GM21447 (cell line): ENCODE results near the gene MRPL21.
A peak's percentile ranks its signal among the peaks of the same experiment; 100 is the strongest.
"Not testable (repeated sequence)": the region's sequence is repeated elsewhere in the genome, so short reads cannot be mapped to it uniquely, and the experiment has no call there.

Source experiments
- ATAC-seq: cut with Tn5 transposase; IDR thresholded peaks from one replicate; pipeline ENCODE4 v1.9.1; 2021; ENCODE audit not compliant: unreplicated experiment

Gene MRPL21

DNA sequence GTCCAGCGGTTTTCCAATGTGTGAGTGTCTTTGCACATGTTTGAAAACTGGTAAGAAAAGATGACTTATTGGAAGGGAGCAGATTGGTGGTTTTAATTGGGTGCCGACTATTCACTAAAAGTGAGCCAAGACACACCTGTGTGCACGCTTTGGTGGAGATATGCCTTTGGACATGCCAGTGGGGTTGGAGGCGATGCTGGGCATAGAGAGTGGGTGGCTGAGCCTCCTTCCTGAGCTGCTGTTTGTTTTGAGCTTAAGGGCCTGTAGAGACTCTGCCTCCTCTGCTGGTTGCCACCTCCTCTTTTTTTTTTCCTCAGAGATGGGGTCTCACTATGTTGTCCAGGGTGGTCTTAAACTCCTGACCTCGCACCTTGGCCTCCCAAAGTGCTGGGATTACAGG lies 9.6 kb upstream of the MRPL21 start:
- ATAC-seq: no peak

DNA sequence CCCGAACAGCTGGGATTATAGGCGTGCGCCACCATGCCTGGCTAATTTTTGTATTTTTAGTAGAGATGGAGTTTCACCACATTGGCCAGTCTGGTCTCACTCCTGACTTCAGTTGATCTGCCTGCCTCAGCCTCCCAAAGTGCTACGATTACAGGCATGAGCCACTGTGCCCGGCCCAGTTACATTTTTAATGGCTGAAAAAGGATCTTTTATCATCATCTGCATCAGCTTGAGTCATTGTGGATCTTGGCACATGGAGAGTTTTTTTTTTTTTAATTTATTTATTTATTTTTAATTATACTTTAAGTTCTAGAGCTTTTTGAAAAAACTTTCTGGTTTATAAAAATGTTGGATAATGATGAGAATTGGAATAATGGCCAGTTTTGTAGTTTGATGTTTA lies 8.6 kb upstream of the MRPL21 start:
- no peak for ATAC-seq

DNA sequence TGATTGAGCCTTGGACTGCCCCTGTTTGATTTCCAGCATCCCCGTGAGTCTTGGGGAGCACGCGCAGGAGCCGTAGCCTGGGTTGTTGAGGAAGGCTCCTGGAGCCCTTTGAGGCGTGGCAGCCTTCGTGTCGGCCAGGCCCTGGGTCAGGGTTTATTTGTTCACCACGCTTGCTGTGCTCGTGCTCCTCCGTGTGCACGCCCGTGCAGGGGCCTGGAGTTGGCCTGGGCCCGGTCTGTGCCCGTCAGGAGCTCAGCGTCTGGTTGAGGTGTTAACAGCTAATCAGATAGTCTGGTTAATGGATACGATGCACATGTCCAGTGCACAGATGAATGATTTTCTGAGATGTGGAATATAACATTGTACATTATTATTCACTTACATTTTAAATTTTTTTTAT lies 8.1 kb upstream of the MRPL21 start:
- ATAC-seq: no peak

DNA sequence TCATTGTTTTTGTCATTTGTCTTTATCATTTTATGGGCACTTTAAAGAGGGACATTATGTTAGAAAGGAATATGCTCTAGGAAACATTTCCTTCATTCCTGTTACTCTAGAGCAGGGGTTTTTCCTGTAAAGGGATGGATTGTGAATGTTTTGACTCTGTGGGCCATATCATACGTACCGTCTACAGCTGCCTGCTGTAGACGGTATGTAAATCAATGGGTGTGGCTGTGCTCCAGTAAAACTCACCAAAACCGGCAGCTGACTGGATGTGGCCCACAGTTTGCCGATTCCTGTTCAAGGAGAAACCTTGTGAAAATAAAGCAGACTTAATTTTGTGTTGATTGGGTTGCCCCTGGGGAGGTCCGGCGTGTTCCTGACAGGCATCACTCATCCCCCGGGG lies 7.3 kb upstream of the MRPL21 start:
- ATAC-seq: no peak

- no peak for ATAC-seq
These were observed 4.6 kb upstream of the MRPL21 start for GRCh38 chr11:68908273-68908672.

- ATAC-seq: no peak
These were observed 2.1 kb upstream of the MRPL21 start for GRCh38 chr11:68905421-68906360.

DNA sequence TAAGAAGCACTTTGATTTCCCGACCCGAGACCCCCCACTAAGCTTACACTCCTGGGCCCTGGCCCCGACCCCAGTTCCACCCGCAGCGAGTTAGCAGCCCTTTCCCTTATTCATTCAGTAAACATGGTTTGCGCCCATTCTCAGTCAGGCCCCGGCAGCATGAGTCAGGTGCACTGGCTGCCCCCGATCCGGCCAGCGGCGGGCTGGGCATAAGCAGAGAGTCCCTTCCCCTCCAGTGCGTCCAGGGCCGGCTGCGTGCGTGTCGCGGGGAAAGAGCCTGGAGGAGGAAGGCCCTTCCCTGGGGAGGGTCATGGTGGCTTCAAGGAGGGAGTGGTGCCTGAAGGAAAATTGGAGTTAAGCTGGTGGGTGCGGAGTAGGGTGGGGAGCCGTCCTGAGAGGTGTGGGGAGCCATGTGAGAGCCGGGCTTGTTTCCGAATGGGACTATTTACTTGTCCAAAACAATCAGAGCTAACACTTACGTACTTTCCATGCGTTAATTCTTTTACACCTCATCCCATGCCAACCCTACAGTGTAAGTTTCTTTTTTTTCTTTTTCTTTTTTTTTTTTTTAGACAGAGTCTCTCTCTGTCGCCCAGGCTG lies 716 bp upstream of the MRPL21 start:
- peak; percentile 24 for ATAC-seq

GRCh38 chr11:68900835-68901381 lies 2.7 kb downstream of the MRPL21 start:
- ATAC-seq: no peak

- ATAC-seq: no peak
These were observed 6.2 kb downstream of the MRPL21 start for GRCh38 chr11:68897441-68897840.

DNA sequence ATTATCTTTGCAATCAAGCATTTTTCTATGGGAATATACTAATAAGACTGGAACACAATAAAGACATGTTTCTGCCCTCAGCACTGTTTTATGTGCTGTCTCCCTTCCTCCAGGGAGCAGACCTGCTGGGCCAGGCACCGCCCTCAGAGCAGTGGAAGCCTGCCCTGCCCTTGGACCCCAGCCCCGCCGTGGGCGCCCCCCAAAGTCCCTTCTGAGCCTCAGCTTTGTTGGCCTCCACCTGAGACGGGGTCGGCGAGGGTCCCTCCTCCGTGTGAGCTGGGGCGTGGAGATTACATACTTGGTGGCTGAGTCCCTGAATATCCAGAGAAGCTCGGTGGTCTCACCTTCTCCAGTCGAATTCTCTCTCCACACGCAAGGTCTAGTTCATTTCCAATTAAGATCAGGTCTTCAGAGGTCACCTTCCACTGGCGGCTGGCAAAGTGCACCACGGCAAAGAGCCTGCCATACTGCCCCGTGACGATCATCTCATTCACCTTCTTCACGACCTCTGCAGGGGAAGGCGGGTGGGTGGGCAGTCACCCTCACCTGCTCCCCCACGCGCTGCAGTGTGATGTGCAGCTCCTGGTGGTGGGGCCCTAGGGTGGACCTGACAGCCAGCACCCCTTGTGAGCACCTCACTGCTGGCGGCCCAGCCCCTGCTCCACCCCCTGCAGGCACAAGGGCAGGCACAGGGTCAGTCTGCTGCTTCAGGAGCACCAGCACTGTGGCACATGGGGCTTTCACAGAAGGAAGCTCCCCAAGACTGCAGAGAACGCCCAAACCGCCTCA lies 7.3 kb downstream of the MRPL21 start:
- ATAC-seq: no peak

DNA sequence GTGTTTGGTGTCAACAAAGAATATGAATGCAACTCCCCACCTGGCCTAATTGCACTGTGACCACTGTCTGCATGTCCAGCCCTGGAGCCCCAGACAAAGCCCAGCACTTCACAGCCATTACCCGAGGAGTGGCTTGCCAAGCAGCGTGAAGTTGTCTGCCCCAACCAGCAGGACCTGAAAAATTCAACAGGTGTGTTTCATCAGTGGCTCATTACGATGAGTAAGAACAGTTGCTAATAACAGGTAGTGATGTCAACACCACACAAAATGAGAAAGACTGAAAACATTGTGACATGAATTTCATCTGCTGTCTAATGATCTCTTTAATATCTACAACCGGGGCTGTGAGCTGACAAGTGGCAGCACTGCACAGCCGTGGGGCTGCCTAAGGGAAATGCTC lies 10.3 kb downstream of the MRPL21 start:
- no peak for ATAC-seq

DNA sequence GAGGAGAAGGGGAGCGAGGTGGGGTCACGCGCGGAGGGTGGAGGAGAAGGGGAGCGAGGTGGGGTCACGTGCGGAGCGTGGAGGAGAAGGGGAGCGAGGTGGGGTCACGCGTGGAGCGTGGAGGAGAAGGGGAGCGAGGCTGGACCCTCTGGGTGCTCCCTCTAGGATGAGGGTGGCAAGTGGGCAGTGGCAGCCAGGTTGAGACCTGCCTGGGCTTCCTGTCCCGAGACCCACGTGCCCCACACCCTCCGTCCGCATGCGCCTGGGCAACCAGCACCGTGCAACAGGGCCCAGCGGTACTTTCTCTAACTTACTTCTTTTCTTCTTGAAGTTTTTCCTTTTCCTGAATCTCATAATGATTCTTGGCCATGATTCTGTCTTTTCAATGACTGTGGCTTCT lies 11.1 kb downstream of the MRPL21 start:
- ATAC-seq: no peak

DNA sequence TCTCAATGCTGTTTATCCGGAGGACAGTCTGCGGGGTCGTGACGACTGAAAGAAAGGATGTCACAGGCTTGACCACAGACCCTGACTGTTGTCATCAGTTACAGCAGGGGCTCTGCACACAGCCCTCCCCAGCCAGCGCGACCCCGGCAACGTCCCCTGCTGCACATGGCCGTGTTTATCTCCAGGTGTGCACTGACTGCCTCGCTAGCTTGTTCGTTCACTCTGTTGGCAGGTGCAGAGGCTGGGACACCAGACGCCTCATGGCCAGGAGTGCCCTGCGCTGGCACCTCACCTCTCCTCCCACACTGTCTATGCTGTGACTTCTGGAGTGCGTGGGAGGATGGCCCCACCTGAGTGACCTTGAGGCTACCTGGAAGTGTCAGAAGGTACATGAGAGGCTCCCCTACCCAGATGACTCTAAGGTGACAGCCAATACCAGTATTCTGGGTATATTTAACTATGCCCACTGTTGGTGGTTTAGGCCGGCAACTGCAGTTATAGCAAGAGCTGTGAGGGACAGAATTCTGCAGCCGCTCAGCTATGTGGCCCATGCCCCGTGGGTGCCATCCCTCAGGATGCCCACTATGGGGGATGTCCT lies 12.2 kb downstream of the MRPL21 start:
- ATAC-seq: no peak

DNA sequence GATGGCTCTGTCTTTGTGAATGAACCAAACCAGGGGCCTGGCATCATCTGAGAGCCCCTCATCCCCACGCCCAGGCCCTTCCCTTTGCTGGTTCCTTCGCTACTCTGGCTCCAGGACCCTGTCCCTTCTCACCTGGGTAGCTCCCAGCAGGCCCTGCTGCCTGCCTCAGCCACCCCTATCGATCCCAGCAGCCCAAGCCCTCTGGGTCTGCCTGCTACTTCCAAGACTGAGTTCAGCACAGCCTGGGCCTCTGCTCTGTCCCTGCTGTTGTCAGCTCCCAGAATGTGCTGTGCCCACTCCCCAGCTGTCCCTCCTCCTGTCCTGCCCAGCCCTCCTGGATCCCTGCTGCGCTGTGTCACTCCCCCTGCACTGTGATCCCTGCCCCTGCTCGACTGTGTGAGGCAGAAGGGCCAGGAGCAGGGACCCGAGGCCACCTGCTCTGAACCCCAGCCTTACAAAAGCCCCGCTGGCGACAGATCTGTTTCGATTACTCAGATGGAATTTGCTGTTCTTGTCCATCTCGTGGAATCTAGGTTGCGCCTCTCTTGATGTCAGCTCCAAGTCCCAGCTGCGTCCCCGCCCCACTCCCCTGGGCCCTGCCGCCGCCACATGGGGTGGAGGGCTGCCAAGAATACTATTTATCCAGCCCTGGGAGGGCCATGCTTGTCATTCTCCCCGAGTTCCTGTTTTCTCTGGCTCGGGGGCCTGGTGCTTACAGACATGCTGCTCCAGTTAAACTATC lies 13.0 kb downstream of the MRPL21 start:
- no peak for ATAC-seq

GRCh38 chr11:68889948-68890446 lies 13.6 kb downstream of the MRPL21 start:
- ATAC-seq: no peak

DNA sequence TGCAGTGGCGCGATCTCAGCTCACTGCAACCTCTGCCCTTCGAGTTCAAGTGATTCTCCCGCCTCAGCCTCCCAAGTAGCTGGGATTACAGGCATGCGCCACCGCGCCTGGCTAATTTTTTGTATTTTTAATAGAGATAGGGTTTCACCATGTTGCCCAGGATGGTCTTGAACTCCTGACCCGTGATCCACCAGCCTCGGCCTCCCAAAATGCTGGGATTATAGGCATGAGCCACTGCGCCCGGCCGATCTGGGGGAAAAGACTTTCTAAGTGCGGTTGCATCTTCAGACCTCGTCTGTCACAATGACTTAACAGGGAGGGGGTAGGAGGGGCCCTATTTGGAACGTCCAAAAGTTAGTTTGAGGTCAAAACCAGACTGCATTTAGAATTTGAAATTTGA lies 18.8 kb downstream of the MRPL21 start:
- ATAC-seq: not testable (repeated sequence)

- no peak for ATAC-seq
These were observed 21.2 kb downstream of the MRPL21 start for GRCh38 chr11:68882391-68882790.

- no peak for ATAC-seq
These were observed 22.3 kb downstream of the MRPL21 start for GRCh38 chr11:68881320-68881719.

DNA sequence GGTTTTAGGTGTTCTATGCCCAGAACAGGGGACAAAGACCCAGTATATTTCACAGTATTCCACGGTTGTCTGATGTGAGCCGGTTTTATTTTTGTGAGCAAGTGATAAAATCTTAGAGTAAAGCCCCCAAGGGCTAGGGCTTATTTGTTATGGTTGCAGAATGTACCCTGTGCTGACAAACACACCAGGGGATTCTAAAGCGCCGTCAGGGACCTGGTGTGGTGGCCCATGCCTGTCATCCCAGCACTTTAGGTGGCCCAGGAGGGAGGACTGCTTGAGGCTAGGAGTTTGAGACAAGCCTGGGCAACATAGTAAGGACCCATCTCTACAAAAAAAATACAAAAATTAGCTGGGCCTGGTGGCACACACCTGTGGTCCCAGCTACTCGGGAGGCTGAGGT lies 22.8 kb downstream of the MRPL21 start:
- no peak for ATAC-seq

- no peak for ATAC-seq
These were observed 25.6 kb downstream of the MRPL21 start for GRCh38 chr11:68878022-68878421.
